Neural cell (in vitro differentiated cells): ENCODE data around the gene ATP5ME.

Experiments
- CTCF ChIP-seq: fragments of 450-650 bp; IDR thresholded peaks from 2 replicates; pipeline ENCODE4 v1.5.1; 2014; ENCODE audit warnings: antibody characterized with exemption, mild to moderate bottlenecking, moderate library complexity; ENCODE audit not compliant: poor library complexity, severe bottlenecking
- EP300 ChIP-seq: fragments of 450-650 bp; conservative IDR thresholded peaks from 2 replicates; pipeline ENCODE4 v1.6.1; 2014; ENCODE audit warnings: antibody characterized with exemption, mild to moderate bottlenecking, moderate library complexity; ENCODE audit not compliant: poor library complexity, severe bottlenecking
- EZH2 ChIP-seq: fragments of 200-600, 300-800 bp; shearing (Covaris generic), sonication (generic); IDR thresholded peaks from 2 replicates; pipeline ENCODE4 v1.6.1; 2014; ENCODE audit warnings: antibody characterized with exemption, low read length, borderline replicate concordance, mild to moderate bottlenecking; ENCODE audit not compliant: insufficient read depth, poor library complexity, severe bottlenecking
- MXI1 ChIP-seq: fragments of 450-650 bp; conservative IDR thresholded peaks from 2 replicates; pipeline ENCODE4 v1.6.1; 2014; ENCODE audit warnings: antibody characterized with exemption, mild to moderate bottlenecking; ENCODE audit not compliant: poor library complexity, severe bottlenecking
- POLR2AphosphoS5 ChIP-seq: IDR thresholded peaks from 2 replicates; pipeline ENCODE4 v1.6.1; 2012
- RAD21 ChIP-seq: fragments of 450-650 bp; conservative IDR thresholded peaks from 2 replicates; pipeline ENCODE4 v1.6.1; 2014; ENCODE audit warnings: antibody characterized with exemption, mild to moderate bottlenecking, moderate library complexity
- REST ChIP-seq: IDR thresholded peaks from 2 replicates; pipeline ENCODE4 v1.6.1; 2012; ENCODE audit warnings: borderline replicate concordance
- TAF1 ChIP-seq: IDR thresholded peaks from 2 replicates; pipeline ENCODE4 v1.6.1; 2012; ENCODE audit warnings: low read depth

- TF ChIP-seq RAD21 (no peak), CTCF (no peak), MXI1 (no peak), EP300 (no peak), EZH2 (no peak), POLR2AphosphoS5 (no peak), TAF1 (no peak), REST (no peak)
Measured at GRCh38 chr4:624705-625590, 49.1 kb downstream of the ATP5ME start, which contains the start of gene PDE6B.
